Sigmoid colon (tissue), 7 donors: Measurements from ENCODE around the gene SCGB2A2. TPM values are rescaled to one million over a fixed set of nuclear protein-coding genes. Genes with fewer than 3 reads are reported as not detected.

Experiments
- DNase-seq: peaks from one replicate; pipeline ENCODE4 v3.0.0-alpha.2; 2019
- H3K27ac ChIP-seq, 4 donors: fragments of 200-600 bp; sonication (generic); one replicate each; pipeline ENCODE4 v1.5.1; 2016 to 2019; ENCODE audit warnings: mild to moderate bottlenecking in 1 of 4
- H3K27me3 ChIP-seq, 3 donors: fragments of 200-600 bp; sonication (generic); one replicate each; pipeline ENCODE4 v1.5.1; 2019; ENCODE audit warnings: mild to moderate bottlenecking in 1 of 3
- H3K36me3 ChIP-seq, 4 donors: fragments of 200-600 bp; sonication (generic); one replicate each; pipeline ENCODE4 v1.5.1; 2016 to 2019
- H3K4me1 ChIP-seq, 4 donors: fragments of 200-600 bp; sonication (generic); one replicate each; pipeline ENCODE4 v1.5.1; 2017 to 2019
- H3K4me3 ChIP-seq, 4 donors: fragments of 200-600 bp; sonication (generic); one replicate each; pipeline ENCODE4 v1.5.1; 2017 to 2019; ENCODE audit warnings: mild to moderate bottlenecking in 2 of 4, moderate library complexity in 1 of 4
- H3K9me3 ChIP-seq, 4 donors: fragments of 200-600 bp in 3 of 4; sonication (generic) in 3 of 4; one replicate each; pipeline versions ENCODE4 v1.5.1 to v1.6.1; 2013 to 2019
- CTCF ChIP-seq, 4 experiments: fragments of 450-650 bp in 3 of 4; fragments of 200-600 bp in 1 of 4; IDR thresholded peaks; one replicate each; pipeline ENCODE4 v1.5.1; 2016 to 2019; ENCODE audit warnings: antibody characterized with exemption in 4 of 4, mild to moderate bottlenecking in 3 of 4, moderate library complexity in 2 of 4
- EP300 ChIP-seq, 4 donors: sonication (generic); formaldehyde crosslinking; IDR thresholded peaks; one replicate each; pipeline ENCODE4 v1.6.1; 2017; ENCODE audit warnings: antibody characterized with exemption in 4 of 4
- POLR2A ChIP-seq, 2 donors: fragments of 450-650 bp; IDR thresholded peaks; one replicate each; pipeline ENCODE4 v1.6.1; 2016; ENCODE audit warnings: antibody characterized with exemption in 2 of 2, mild to moderate bottlenecking in 2 of 2, moderate library complexity in 2 of 2
- POLR2AphosphoS5 ChIP-seq, 4 donors: sonication (generic); formaldehyde crosslinking; IDR thresholded peaks; one replicate each; pipeline ENCODE4 v1.6.1; 2017; ENCODE audit warnings: antibody characterized with exemption in 4 of 4
- WGBS, 2 donors: extraction: QIAGEN DNeasy Blood & Tissue Kit; methylation state at CpG; one replicate each; pipeline ENCODE4 v1.1.7; 2013; 5-methylcytosine and 5-hydroxymethylcytosine counted together
- intact Hi-C: fragments of 100-400 bp; cut with DNase I; formaldehyde crosslinking; loops from one replicate; pipeline ENCODE4 v1.15.1; 2023
- polyA plus RNA-seq, 3 donors: library from polyadenylated mRNA; stranded (reverse); fragments of 200-250 nt; gene quantifications; one replicate each; pipeline ENCODE4 v1.2.3, GENCODE V29; 2013
- total RNA-seq, 4 donors: library from RNA; depleted of rRNA; stranded (reverse); fragments of >200 nt; gene quantifications; one replicate each; pipeline ENCODE4 v1.1.0, GENCODE V29; 2016
- donor health status: healthy with polysubstance abuse.
- donor health status: Bipolar disorder and iron deficiency.
- donor health status: healthy.

The SCGB2A2 gene
- total and polyA plus RNA-seq, 7 donors: not detected

- 58 to 65% methylated on average over 4 of the region's 4 CpGs for WGBS, 2 donors
- intact Hi-C loops: no loop called here
- no peaks in the 10 kb centered on the region for H3K27me3 ChIP-seq
- no peaks in the 10 kb centered on the region for H3K4me1 ChIP-seq
- DNase-seq: no peak
- no peak for TF ChIP-seq POLR2A (IDR thresholded peaks at IDR 0.05)
- H3K9me3 ChIP-seq: peaks cover 0 to 15% (median 13%) of the 10 kb centered on the region in 4 donors
- H3K4me3 ChIP-seq: no peak overlapping the region
- no peaks in the 10 kb centered on the region for H3K36me3 ChIP-seq
- no peak overlapping the region for H3K27ac ChIP-seq
Observed at GRCh38 chr11:62251698-62252097, 18.3 kb upstream of the SCGB2A2 start.

GRCh38 chr11:62253999-62254542, 15.9 kb upstream of the SCGB2A2 start:
- intact Hi-C loops: no loop called here
- TF ChIP-seq POLR2A (IDR thresholded peaks at IDR 0.05) (no peak), EP300 (IDR thresholded peaks at IDR 0.05) (no peak), CTCF (IDR thresholded peaks at IDR 0.05) (no peak), POLR2AphosphoS5 (IDR thresholded peaks at IDR 0.05) (no peak)
- peaks cover 0 to 15% (median 13%) of the 10 kb centered on the region in 4 donors for H3K9me3 ChIP-seq
- no peak for DNase-seq
- H3K4me3 ChIP-seq: no peak overlapping the region
- no peaks in the 10 kb centered on the region for H3K27me3 ChIP-seq
- WGBS, 2 donors: 67 to 70% methylated on average over 3 of the region's 3 CpGs
- no peaks in the 10 kb centered on the region for H3K4me1 ChIP-seq
- H3K36me3 ChIP-seq: no peaks in the 10 kb centered on the region
- no peak overlapping the region for H3K27ac ChIP-seq

DNA sequence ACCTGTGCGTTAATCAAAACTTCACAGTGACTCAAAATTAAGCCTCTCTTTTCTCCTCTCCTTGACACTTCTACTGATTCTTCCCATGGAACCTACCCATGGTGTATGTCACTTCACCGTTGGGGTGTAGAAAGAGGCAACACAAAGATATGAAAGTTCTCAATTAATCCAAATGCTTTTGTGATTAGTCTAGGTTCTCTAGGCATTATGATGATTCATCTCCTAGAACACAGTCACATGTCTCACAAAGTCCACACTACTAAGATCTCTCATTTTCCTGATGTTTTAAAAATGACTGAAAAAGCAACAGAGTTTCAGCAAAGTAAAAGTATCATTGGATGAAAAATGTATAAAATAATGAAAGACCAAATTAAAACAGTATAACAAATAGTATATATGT, 13.7 kb upstream of the SCGB2A2 start:
- TF ChIP-seq EP300 (IDR thresholded peaks at IDR 0.05) (no peak), POLR2AphosphoS5 (IDR thresholded peaks at IDR 0.05) (no peak), CTCF (IDR thresholded peaks at IDR 0.05) (no peak), POLR2A (IDR thresholded peaks at IDR 0.05) (no peak)
- no peak for DNase-seq
- 92 to 96% methylated on average over 2 of the region's 2 CpGs for WGBS, 2 donors
- Histone ChIP-seq H3K4me3 (no peak overlapping the region), H3K9me3 (peaks cover 0 to 14% (median 11%) of the 10 kb centered on the region in 4 donors), H3K27me3 (no peaks in the 10 kb centered on the region), H3K36me3 (no peaks in the 10 kb centered on the region), H3K27ac (no peak overlapping the region), H3K4me1 (no peaks in the 10 kb centered on the region)
- intact Hi-C loops: no loop called here

GRCh38 chr11:62260261-62260953, 9.6 kb upstream of the SCGB2A2 start:
- Histone ChIP-seq H3K9me3 (no peaks in the 10 kb centered on the region), H3K36me3 (no peaks in the 10 kb centered on the region), H3K4me3 (no peak overlapping the region), H3K27me3 (no peaks in the 10 kb centered on the region), H3K4me1 (no peaks in the 10 kb centered on the region), H3K27ac (no peak overlapping the region)
- WGBS, 2 donors: 58 to 70% methylated on average over 6 of the region's 6 CpGs
- TF ChIP-seq EP300 (IDR thresholded peaks at IDR 0.05): no peak
- TF ChIP-seq CTCF (IDR thresholded peaks at IDR 0.05): no peak
- TF ChIP-seq POLR2AphosphoS5 (IDR thresholded peaks at IDR 0.05): no peak
- no peak for TF ChIP-seq POLR2A (IDR thresholded peaks at IDR 0.05)
- intact Hi-C loops: no loop called here
- DNase-seq: no peak

- WGBS, 2 donors: 94 to 96% methylated on average over 1 of the region's 1 CpG
- TF ChIP-seq POLR2A (IDR thresholded peaks at IDR 0.05): no peak
- no peak for TF ChIP-seq CTCF (IDR thresholded peaks at IDR 0.05)
- TF ChIP-seq POLR2AphosphoS5 (IDR thresholded peaks at IDR 0.05): no peak
- no peak for TF ChIP-seq EP300 (IDR thresholded peaks at IDR 0.05)
- H3K27me3 ChIP-seq: no peaks in the 10 kb centered on the region
- no peak overlapping the region for H3K4me3 ChIP-seq
- no peak for DNase-seq
- no peak overlapping the region for H3K27ac ChIP-seq
- H3K4me1 ChIP-seq: no peaks in the 10 kb centered on the region
- no peaks in the 10 kb centered on the region for H3K9me3 ChIP-seq
- no peaks in the 10 kb centered on the region for H3K36me3 ChIP-seq
- intact Hi-C loops: no loop called here
Observed at GRCh38 chr11:62264004-62264403, 6.0 kb upstream of the SCGB2A2 start.
